WTC11 (cell line): ENCODE measurements around the gene VPS41. TPM values are rescaled to one million over a fixed set of nuclear protein-coding genes. Genes with fewer than 3 reads are reported as not detected.

Source experiments
- ATAC-seq: fragments of 200-7000 bp; cut with Tn5 transposase; 2 replicates; pipeline ENCODE4 v1.10.0; 2021; ENCODE audit warnings: mild to moderate bottlenecking, moderate library complexity
- CTCF ChIA-PET: fragments of 300-600 bp; sonication (Branson Sonifier 250); formaldehyde crosslinking; loops from one replicate; lab custom pipeline; 2021; ENCODE audit warnings: antibody characterized with exemption; lab: Charles Lee
- POLR2A ChIA-PET: fragments of 350-600 bp; sonication (Branson Sonifier 250); formaldehyde crosslinking; loops from one replicate; lab custom pipeline; 2021; ENCODE audit warnings: antibody characterized with exemption; lab: Charles Lee
- DNase-seq: peaks from one replicate; pipeline ENCODE4 v3.0.0; 2021; ENCODE audit warnings: low spot score
- H3K27ac Mint-ChIP-seq: 2 replicates; pipeline ENCODE4 v1.8.0; 2021; ENCODE audit warnings: mixed read lengths
- H3K27me3 Mint-ChIP-seq: 2 replicates; pipeline ENCODE4 v1.8.0; 2021; ENCODE audit warnings: low read depth, mild to moderate bottlenecking, moderate library complexity, mixed read lengths
- H3K36me3 Mint-ChIP-seq: 2 replicates; pipeline ENCODE4 v1.8.0; 2021; ENCODE audit warnings: mixed read lengths
- H3K4me1 Mint-ChIP-seq: 2 replicates; pipeline ENCODE4 v1.8.0; 2022; ENCODE audit warnings: mixed read lengths
- H3K4me3 Mint-ChIP-seq: 2 replicates; pipeline ENCODE4 v1.8.0; 2021; ENCODE audit warnings: mild to moderate bottlenecking, moderate library complexity, mixed read lengths
- H3K9me3 Mint-ChIP-seq: 2 replicates; pipeline ENCODE4 v1.8.0; 2021; ENCODE audit warnings: mixed read lengths
- EMX1 ChIP-seq: fragments of 250-450 bp; sonication (Bioruptor Pico); IDR thresholded peaks from 2 replicates; pipeline ENCODE4 v1.8.0; 2021; ENCODE audit warnings: mild to moderate bottlenecking
- HMGA2 ChIP-seq: fragments of 250-450 bp; sonication (Bioruptor Pico); IDR thresholded peaks from 2 replicates; pipeline ENCODE4 v1.4.0; 2021; ENCODE audit warnings: mild to moderate bottlenecking, moderate library complexity
- IRF2 ChIP-seq: sonication (generic); formaldehyde crosslinking; IDR thresholded peaks from 2 replicates; pipeline ENCODE4 v1.8.0; 2022; ENCODE audit warnings: low read depth, missing genetic modification reagents, borderline replicate concordance
- MXD4 ChIP-seq: fragments of 250-450 bp; sonication (Bioruptor Pico); IDR thresholded peaks from 2 replicates; pipeline ENCODE4 v1.8.0; 2021; ENCODE audit warnings: mild to moderate bottlenecking, moderate library complexity, borderline replicate concordance
- NFE2L1 ChIP-seq: sonication (generic); formaldehyde crosslinking; IDR thresholded peaks from 2 replicates; pipeline ENCODE4 v1.8.1; 2023; ENCODE audit warnings: missing genetic modification reagents
- PRRX2 ChIP-seq: fragments of 250-450 bp; sonication (Bioruptor Pico); IDR thresholded peaks from 2 replicates; pipeline ENCODE4 v1.8.0; 2021; ENCODE audit warnings: mild to moderate bottlenecking
- SOX15 ChIP-seq: fragments of 250-450 bp; sonication (Bioruptor Pico); IDR thresholded peaks from 2 replicates; pipeline ENCODE4 v1.9.0; 2021; ENCODE audit warnings: mild to moderate bottlenecking
- ZNF121 ChIP-seq: sonication (generic); formaldehyde crosslinking; IDR thresholded peaks from 2 replicates; pipeline ENCODE4 v1.8.0; 2023; ENCODE audit warnings: missing genetic modification reagents
- ZNF317 ChIP-seq: sonication (generic); formaldehyde crosslinking; IDR thresholded peaks from 2 replicates; pipeline ENCODE4 v1.8.1; 2023; ENCODE audit warnings: low read depth, mild to moderate bottlenecking, moderate library complexity, missing genetic modification reagents, borderline replicate concordance
- total RNA-seq: library from RNA; stranded (reverse); gene quantifications from 3 replicates; pipeline ENCODE4 v1.2.3, GENCODE V29; 2021
- TF ChIP-seq, protein P1 (sequence below): sonication (generic); formaldehyde crosslinking; IDR thresholded peaks from 2 replicates; pipeline ENCODE4 v1.8.0; 2023; ENCODE audit warnings: missing genetic modification reagents
- TF ChIP-seq, protein P2 (sequence below): fragments of 200-600 bp; IDR thresholded peaks from 2 replicates; pipeline ENCODE4 v1.8.0; 2022; ENCODE audit warnings: antibody characterized with exemption
- TF ChIP-seq, protein P3 (sequence below): fragments of 250-450 bp; sonication (Bioruptor Pico); IDR thresholded peaks from 2 replicates; pipeline ENCODE4 v1.8.0; 2021; ENCODE audit warnings: mild to moderate bottlenecking
- TF ChIP-seq, protein P4 (sequence below): sonication (generic); formaldehyde crosslinking; IDR thresholded peaks from 2 replicates; pipeline ENCODE4 v1.8.1; 2023; ENCODE audit warnings: mild to moderate bottlenecking, missing genetic modification reagents, moderate library complexity
- TF ChIP-seq, protein P5 (sequence below): sonication (generic); formaldehyde crosslinking; IDR thresholded peaks from 2 replicates; pipeline ENCODE4 v1.8.1; 2023; ENCODE audit warnings: mild to moderate bottlenecking, moderate library complexity, missing genetic modification reagents
- TF ChIP-seq, protein P6 (sequence below): sonication (generic); formaldehyde crosslinking; IDR thresholded peaks from 2 replicates; pipeline ENCODE4 v1.8.0; 2022; ENCODE audit warnings: missing genetic modification reagents
- TF ChIP-seq, protein P7 (sequence below): sonication (generic); formaldehyde crosslinking; IDR thresholded peaks from 2 replicates; pipeline ENCODE4 v1.8.0; 2022; ENCODE audit warnings: mild to moderate bottlenecking, missing genetic modification reagents
- TF ChIP-seq, protein P8 (sequence below): sonication (generic); formaldehyde crosslinking; IDR thresholded peaks from 2 replicates; pipeline ENCODE4 v1.8.1; 2022; ENCODE audit warnings: mild to moderate bottlenecking, moderate library complexity, missing genetic modification reagents
- TF ChIP-seq, protein P9 (sequence below): sonication (generic); formaldehyde crosslinking; conservative IDR thresholded peaks from 2 replicates; pipeline ENCODE4 v1.8.1; 2022; ENCODE audit warnings: mild to moderate bottlenecking, missing genetic modification reagents

Gene VPS41
- total RNA-seq, 1 experiment from 2014 or later = 50.3 TPM

DNA sequence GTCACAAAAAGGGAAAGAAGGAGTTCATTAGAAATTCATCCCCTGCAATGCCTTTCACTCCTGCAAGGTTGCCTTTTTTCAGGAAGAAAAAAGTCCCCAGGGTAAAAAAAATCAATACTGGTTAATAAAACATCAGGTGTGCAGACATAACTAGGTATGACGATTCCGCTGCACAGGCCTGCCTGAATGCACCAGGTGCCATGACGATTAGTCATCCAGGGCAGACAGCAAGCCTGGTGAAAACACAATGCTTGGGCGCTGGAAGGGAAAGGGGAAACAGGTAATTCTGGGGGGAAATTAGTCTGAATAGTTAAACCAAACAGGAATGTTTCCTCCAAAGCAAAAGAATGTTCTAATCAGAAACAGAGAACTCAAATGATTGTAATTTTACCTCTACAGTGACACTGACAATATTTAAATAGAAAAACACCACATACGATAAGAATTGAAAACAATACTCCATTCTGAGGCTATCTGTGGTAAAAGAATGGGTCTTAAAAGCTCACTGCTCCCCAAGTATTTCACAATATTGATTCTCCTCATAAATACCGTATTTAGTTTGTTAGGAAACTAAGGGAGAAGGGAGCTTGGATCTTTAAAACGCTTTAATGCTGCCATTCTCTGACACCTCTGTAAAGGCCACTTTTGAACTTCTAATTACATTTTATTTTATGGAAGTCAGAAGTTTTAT is 45.2 kb downstream of the VPS41 start (continued):
- TF ChIP-seq, protein P1, sequence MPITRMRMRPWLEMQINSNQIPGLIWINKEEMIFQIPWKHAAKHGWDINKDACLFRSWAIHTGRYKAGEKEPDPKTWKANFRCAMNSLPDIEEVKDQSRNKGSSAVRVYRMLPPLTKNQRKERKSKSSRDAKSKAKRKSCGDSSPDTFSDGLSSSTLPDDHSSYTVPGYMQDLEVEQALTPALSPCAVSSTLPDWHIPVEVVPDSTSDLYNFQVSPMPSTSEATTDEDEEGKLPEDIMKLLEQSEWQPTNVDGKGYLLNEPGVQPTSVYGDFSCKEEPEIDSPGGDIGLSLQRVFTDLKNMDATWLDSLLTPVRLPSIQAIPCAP (CRISPR knock-in tag) = no peak
- TF ChIP-seq PRRX2 (CRISPR knock-in tag) = no peak
- TF ChIP-seq, protein P2, sequence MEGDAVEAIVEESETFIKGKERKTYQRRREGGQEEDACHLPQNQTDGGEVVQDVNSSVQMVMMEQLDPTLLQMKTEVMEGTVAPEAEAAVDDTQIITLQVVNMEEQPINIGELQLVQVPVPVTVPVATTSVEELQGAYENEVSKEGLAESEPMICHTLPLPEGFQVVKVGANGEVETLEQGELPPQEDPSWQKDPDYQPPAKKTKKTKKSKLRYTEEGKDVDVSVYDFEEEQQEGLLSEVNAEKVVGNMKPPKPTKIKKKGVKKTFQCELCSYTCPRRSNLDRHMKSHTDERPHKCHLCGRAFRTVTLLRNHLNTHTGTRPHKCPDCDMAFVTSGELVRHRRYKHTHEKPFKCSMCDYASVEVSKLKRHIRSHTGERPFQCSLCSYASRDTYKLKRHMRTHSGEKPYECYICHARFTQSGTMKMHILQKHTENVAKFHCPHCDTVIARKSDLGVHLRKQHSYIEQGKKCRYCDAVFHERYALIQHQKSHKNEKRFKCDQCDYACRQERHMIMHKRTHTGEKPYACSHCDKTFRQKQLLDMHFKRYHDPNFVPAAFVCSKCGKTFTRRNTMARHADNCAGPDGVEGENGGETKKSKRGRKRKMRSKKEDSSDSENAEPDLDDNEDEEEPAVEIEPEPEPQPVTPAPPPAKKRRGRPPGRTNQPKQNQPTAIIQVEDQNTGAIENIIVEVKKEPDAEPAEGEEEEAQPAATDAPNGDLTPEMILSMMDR = no peak
- TF ChIP-seq, protein P3, sequence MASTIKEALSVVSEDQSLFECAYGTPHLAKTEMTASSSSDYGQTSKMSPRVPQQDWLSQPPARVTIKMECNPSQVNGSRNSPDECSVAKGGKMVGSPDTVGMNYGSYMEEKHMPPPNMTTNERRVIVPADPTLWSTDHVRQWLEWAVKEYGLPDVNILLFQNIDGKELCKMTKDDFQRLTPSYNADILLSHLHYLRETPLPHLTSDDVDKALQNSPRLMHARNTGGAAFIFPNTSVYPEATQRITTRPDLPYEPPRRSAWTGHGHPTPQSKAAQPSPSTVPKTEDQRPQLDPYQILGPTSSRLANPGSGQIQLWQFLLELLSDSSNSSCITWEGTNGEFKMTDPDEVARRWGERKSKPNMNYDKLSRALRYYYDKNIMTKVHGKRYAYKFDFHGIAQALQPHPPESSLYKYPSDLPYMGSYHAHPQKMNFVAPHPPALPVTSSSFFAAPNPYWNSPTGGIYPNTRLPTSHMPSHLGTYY (CRISPR knock-in tag) = no peak
- no peak for TF ChIP-seq HMGA2 (CRISPR knock-in tag)
- TF ChIP-seq, protein P4, sequence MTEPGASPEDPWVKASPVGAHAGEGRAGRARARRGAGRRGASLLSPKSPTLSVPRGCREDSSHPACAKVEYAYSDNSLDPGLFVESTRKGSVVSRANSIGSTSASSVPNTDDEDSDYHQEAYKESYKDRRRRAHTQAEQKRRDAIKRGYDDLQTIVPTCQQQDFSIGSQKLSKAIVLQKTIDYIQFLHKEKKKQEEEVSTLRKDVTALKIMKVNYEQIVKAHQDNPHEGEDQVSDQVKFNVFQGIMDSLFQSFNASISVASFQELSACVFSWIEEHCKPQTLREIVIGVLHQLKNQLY (CRISPR knock-in tag) = no peak
- TF ChIP-seq, protein P5, sequence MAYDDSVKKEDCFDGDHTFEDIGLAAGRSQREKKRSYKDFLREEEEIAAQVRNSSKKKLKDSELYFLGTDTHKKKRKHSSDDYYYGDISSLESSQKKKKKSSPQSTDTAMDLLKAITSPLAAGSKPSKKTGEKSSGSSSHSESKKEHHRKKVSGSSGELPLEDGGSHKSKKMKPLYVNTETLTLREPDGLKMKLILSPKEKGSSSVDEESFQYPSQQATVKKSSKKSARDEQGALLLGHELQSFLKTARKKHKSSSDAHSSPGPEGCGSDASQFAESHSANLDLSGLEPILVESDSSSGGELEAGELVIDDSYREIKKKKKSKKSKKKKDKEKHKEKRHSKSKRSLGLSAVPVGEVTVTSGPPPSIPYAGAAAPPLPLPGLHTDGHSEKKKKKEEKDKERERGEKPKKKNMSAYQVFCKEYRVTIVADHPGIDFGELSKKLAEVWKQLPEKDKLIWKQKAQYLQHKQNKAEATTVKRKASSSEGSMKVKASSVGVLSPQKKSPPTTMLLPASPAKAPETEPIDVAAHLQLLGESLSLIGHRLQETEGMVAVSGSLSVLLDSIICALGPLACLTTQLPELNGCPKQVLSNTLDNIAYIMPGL = no peak
- no peak for TF ChIP-seq ZNF317 (CRISPR knock-in tag)
- no peak for TF ChIP-seq SOX15 (CRISPR knock-in tag)
- TF ChIP-seq, protein P6, sequence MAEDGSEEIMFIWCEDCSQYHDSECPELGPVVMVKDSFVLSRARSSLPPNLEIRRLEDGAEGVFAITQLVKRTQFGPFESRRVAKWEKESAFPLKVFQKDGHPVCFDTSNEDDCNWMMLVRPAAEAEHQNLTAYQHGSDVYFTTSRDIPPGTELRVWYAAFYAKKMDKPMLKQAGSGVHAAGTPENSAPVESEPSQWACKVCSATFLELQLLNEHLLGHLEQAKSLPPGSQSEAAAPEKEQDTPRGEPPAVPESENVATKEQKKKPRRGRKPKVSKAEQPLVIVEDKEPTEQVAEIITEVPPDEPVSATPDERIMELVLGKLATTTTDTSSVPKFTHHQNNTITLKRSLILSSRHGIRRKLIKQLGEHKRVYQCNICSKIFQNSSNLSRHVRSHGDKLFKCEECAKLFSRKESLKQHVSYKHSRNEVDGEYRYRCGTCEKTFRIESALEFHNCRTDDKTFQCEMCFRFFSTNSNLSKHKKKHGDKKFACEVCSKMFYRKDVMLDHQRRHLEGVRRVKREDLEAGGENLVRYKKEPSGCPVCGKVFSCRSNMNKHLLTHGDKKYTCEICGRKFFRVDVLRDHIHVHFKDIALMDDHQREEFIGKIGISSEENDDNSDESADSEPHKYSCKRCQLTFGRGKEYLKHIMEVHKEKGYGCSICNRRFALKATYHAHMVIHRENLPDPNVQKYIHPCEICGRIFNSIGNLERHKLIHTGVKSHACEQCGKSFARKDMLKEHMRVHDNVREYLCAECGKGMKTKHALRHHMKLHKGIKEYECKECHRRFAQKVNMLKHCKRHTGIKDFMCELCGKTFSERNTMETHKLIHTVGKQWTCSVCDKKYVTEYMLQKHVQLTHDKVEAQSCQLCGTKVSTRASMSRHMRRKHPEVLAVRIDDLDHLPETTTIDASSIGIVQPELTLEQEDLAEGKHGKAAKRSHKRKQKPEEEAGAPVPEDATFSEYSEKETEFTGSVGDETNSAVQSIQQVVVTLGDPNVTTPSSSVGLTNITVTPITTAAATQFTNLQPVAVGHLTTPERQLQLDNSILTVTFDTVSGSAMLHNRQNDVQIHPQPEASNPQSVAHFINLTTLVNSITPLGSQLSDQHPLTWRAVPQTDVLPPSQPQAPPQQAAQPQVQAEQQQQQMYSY (CRISPR knock-in tag) = no peak
- TF ChIP-seq, protein P7, sequence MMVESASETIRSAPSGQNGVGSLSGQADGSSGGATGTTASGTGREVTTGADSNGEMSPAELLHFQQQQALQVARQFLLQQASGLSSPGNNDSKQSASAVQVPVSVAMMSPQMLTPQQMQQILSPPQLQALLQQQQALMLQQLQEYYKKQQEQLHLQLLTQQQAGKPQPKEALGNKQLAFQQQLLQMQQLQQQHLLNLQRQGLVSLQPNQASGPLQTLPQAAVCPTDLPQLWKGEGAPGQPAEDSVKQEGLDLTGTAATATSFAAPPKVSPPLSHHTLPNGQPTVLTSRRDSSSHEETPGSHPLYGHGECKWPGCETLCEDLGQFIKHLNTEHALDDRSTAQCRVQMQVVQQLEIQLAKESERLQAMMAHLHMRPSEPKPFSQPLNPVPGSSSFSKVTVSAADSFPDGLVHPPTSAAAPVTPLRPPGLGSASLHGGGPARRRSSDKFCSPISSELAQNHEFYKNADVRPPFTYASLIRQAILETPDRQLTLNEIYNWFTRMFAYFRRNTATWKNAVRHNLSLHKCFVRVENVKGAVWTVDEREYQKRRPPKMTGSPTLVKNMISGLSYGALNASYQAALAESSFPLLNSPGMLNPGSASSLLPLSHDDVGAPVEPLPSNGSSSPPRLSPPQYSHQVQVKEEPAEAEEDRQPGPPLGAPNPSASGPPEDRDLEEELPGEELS (CRISPR knock-in tag) = no peak
- TF ChIP-seq, all 79 proteins: peak for 0

DNA sequence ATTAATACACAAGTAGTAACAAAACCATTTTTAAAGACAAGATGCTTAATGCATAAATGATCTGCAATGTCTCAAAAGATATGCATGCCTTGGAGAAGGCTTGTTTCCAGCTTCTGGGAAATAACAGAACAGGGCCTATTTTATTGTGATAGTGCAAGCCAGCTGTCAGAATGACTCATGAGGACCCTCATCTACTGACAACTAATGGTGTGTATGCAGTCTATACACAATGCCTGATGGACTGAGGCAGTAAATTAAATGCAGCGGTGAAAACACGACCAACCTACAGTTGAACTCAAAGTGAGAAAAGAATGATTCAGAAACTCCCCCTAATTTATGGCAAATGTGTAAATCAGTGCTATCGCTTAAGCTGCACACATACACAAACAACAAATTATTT is 46.3 kb downstream of the VPS41 start:
- Mint-ChIP-seq H3K4me3 (no peak overlapping the region), H3K4me1 (peaks cover 9% of the 10 kb centered on the region), H3K27me3 (no peaks in the 10 kb centered on the region), H3K36me3 (no peaks in the 10 kb centered on the region; the same call in 1 of the 2 replicates), H3K9me3 (no peaks in the 10 kb centered on the region), H3K27ac (no peak overlapping the region)
- ChIA-PET POLR2A (no interaction called here), CTCF (interaction anchor here (0.9 kb wide), 1 partner anchor 409 kb away, joined by 3 read pairs; no protein-coding TSS in a partner anchor)
- no peak for DNase-seq
- no peak for ATAC-seq
- TF ChIP-seq, protein P8, sequence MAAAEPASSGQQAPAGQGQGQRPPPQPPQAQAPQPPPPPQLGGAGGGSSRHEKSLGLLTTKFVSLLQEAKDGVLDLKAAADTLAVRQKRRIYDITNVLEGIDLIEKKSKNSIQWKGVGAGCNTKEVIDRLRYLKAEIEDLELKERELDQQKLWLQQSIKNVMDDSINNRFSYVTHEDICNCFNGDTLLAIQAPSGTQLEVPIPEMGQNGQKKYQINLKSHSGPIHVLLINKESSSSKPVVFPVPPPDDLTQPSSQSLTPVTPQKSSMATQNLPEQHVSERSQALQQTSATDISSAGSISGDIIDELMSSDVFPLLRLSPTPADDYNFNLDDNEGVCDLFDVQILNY (CRISPR knock-in tag) = no peak
- TF ChIP-seq, protein P9, sequence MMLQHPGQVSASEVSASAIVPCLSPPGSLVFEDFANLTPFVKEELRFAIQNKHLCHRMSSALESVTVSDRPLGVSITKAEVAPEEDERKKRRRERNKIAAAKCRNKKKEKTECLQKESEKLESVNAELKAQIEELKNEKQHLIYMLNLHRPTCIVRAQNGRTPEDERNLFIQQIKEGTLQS (CRISPR knock-in tag) = no peak
- TF ChIP-seq, protein P7 (CRISPR knock-in tag) = no peak
- TF ChIP-seq MXD4 (CRISPR knock-in tag) (no peak), EMX1 (CRISPR knock-in tag) (no peak), ZNF121 (CRISPR knock-in tag) (no peak), NFE2L1 (no peak), IRF2 (CRISPR knock-in tag) (no peak)
